T-helper 22 cell (primary cell): ENCODE measurements around the gene COL6A5.

ENCODE experiments used
- DNase-seq: peaks from one replicate; pipeline ENCODE4 v3.0.0-alpha.2; 2020; ENCODE audit warnings: low read depth

The COL6A5 gene

DNA sequence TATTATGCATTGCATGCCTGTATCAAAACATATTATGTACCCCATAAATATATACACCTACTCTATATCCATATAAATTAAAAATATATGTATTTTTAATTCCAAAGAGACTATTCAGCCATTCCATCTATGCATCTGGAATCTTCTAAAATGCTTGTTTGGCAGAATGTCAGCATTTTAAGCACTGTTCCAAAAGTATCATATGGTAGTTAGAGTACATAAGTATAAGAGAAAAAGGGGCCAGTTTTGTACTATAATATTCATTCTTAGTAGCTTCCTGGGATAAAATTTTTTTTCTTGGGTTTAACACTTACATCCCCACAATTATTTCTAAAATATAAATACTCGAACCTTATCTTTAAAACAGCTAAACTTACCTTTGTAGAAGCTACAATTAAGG lies 111.1 kb downstream of the COL6A5 start:
- no peak for DNase-seq

DNA sequence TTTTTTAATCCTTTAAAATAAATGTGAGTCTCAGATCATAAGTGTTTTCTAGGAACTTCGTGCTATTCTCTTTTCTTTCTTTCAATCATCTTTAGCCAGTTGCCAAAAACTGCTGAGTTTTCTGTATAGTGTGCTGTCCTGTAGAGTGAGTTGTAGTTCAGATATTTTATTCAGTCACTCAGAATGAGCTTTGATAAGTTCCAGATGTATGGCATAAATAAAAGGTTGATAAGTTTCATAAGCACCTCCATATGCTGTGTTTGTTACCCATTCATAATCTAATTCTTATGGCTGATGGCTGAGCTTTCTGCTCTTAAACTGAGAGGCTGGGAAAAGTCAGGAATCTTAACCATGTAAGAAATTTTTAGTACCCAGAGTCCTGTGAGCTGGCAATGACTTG lies 112.2 kb downstream of the COL6A5 start:
- no peak for DNase-seq

DNA sequence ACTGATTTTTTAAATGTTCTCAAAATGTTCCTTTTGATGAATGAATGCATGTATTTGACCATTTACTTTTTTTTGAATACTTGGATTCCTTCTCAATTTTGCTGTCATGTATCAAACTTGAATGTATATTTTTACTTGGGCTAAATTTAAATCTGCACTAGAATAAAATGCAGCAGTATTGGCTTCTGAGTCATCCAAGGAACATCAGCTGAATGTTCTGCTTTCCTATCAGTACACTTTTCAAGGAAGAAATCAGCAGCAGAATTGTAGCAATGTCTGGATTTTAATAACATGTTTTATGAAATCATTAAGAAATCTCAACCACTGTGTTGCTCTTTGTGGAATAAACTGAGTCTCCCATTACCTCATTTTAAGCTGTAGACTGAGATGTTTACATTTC lies 114.5 kb downstream of the COL6A5 start:
- no peak for DNase-seq

DNA sequence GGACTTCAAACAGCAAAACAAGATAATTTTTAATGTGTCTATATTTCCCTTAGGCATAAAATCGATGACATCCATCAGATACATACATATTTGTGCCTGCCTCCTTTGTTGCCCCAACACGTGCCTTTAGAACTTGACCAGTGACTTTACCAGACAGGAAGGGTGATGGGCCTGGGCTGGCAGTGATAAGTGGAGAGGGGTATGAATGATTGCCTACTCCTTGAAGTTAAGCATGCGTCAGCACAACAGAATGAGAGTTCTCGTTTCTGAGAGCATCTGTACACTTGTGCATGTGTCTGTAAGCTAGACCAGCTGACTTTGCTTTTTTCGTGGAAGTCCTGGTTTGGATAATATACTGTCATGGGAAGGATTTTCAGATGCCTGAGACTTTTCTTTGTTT lies 116.6 kb downstream of the COL6A5 start:
- DNase-seq: no peak

DNA sequence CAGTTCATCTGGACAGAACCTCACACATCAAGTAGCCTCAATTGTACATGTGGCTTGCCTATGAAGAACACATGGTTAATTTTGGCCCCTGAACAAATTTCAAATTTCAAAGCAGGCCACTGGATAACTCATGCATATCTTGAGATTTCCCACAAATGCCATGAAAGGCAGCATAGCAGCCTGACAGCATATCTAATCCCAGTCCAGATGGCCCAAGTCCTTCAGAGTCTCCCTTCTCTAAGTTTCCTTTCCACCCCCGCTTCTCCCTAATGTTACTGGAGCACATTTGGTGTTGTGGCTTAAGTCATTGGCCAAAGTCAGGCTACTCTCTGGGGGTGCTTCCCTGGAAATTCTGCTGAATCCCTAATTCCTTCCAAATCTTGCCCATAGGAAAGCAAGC lies 117.7 kb downstream of the COL6A5 start:
- DNase-seq: no peak

DNA sequence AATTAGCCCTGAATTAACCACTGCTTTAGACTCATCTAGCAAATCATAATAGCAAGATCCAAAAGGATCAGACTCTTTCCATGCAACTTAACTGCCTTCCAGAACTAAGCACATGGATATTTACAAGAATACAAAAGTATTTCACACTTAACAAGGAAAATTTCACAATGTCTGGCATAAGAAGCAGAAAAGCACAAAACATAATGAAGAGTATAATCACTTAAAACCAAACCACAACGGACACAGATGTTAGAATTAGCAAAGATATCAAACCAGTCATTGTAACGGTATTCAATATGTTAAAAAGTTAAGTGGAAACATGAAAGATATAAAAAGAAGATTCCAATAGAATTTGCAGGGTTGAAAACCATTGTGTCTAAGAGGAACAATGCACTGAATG lies 120.0 kb downstream of the COL6A5 start:
- DNase-seq: no peak

DNA sequence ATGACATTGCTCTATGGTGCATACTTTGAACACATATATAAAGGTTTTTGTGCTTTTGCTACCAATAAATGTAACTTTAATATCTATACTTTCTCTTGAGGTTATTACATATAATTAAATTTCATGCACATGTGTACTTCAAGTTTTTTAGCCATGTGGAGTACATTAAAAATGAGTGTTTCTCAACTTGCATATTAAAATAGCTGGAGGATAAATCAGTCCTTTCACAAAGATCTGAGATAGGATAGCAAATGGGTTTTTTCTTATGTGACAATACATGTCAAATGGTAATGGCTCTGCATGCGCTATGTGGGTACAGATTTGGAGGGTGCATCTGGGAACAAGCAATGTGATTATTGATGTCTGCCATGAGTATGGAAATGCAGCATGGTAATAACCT lies 122.8 kb downstream of the COL6A5 start:
- no peak for DNase-seq

DNA sequence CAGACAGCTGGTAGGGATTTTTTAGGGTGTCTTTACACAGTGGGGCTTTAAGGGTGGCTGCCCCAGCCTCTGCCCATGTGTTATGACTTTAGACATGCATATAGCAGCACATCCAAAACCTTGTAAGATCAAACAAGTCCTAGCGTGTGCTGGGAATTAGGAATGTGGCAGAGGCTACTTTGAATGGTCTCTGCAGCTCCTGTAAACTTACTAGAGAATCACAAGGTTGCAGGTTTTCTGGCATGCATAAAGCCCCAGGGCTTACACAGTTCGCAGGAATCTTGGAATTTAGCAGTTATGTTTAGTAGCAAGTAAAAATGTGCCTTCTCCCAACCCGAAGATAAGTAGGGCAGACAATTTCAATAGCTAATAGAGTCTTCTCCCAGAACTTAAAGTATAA lies 124.7 kb downstream of the COL6A5 start:
- no peak for DNase-seq

DNA sequence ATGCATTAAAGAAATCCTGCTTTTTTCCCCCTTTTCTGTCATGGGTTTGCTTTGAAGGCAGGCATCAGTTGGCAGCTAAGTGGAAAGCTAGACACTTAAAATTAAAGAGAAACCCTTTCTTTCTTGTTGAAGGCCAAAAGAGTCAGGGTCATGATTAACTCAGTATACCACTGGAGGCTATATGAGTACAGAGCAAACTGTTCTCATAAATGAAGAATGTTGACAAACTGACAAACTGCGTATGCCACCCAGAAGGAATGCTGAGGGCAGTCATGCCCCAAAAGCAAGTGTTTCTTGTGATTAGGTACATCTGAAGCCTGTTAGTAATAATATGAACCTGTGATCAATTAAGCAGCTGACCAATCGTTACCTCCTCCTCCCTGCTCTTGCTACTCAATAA lies 127.9 kb downstream of the COL6A5 start:
- no peak for DNase-seq

DNA sequence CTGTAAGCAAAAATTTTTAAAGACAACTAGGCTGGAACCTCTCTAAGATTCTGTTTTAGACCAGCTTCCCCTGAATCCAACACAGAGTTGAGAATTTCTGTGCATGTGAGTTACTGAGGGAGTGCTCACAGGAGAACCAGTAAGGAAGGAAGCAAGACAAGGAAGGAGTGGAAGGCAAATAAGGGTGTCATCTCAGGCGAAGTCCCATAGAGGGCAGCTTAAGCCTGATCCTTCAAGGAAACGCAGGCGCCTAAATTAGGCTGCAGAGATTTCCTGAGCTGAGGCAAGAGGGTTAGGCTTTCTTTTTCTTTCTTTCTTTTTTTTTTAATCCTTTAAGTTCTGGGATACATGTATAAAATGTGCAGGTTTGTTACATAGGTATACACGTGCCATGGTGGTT lies 135.3 kb downstream of the COL6A5 start:
- DNase-seq: no peak

DNA sequence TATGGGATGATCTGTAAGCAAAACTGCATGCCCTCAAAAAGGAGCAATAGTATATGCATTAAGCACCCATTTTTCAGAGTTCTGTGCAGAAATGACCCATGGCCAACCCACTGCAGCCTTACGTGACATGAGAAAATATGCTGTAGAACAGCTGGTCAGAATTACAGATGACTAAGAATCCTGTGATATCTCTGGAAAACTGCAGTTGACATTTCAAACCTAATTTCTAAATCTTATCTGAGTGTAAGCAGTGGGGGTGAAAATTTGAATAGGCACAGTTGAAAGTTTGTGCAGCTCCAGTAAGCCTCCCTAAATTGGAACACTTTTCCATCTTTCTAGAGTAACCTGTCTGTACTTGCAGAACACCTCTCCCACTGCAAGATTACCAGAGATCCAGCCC lies 142.8 kb downstream of the COL6A5 start:
- DNase-seq: no peak

DNA sequence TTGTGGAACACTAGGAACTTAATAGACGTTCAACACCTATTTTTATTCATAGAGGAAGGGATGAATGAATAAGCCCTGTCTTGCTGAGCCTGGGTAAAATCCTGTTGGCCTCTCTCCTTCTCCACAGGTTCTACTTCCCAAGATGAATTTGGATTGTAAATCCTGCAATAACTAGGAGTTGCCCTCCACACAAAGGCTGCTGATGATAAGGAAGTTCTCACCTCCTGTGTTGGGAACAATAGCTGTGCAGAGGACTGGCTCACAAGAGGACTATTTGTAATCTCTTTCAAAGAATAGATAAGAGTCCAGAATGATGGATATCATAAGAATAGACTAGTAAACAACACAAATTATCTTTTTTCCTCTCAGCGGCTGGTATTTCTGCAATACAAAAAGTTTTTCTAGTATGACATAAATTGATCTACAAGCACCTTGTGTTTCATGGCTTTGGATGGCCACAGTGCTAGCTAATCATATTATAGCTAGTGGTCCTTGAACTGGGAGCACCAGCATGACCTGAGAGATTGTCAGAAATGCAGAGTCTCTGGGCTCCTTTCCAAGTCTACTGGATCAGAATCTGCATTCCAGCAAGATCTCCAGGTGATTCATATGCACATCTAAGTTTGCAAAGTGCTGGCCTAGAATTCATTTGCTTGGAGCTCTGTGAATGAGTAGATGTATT lies 143.4 kb downstream of the COL6A5 start:
- DNase-seq: no peak

DNA sequence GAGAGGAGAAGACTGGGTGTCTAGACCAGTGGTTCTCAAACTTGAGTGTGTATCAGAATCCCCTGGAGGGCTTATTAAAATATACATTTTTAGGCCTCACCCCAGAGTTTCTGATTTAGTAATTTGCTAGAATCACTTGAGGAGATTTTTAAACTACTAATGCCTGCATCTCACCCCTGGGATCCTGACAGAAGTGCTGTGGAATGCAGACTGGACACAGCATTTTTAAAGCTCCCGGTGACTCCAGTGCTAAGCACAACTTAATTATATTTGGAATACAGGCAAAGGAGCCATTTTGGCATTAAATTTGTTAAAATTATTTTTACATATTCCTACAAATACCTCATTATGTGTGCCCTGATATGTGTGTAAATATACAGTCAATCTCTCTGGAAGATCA lies 144.8 kb downstream of the COL6A5 start:
- DNase-seq: no peak

DNA sequence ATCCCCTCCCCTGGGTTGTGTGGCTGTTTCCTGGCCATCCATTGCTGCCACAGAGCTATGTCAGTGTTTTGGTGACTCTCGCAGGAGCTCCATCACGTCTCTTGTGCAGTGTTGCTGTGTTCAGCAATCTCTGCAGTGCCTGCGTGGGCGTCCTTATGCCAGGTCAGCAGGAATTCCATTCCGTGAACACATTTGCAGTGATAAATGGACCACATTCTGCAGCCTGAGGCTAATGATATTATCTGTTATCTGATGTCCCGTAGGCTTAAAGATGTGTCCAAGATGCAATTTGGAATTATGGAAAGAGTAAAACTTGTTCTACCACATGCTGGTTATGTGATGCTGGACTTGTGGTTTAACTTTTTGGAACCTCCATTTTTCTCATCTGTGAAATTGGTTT lies 146.0 kb downstream of the COL6A5 start:
- no peak for DNase-seq

DNA sequence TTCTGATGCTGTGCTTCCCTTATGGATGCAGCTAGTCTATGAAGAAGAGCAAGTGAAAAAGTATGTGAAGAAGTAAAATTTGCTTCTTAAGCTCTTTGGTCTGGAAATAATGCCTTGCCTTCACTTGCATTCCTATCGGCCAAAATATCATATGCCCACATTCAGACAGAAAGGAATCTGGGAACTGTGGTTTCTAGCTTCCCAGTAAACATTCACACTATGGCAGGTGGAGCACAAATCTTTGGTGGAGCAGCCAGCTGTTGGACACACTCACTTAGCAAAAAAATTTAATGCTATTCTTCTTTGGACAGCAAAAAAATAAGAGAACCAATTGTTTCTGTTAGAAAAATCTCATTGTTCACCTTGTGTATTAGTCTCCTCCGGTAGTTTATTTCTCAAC lies 159.2 kb downstream of the COL6A5 start:
- no peak for DNase-seq

DNA sequence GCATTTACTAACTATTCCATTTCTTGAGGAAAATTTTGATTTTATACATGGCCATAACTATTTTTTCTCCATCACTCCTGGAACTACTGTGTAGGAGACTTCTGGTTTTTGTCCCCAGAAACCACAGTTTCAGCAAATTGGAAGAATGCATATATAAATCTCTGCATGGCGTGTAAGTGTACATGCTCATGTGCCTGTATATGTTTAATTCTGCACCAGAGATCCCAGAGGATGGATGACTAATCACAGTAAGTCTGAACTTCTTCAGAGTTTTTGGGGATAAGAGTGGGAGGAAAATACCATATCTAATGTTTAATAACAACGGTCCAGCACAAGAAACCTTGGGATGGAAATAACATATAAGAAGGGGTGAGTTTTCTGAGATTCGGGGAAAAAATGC lies 160.6 kb downstream of the COL6A5 start:
- DNase-seq: no peak

DNA sequence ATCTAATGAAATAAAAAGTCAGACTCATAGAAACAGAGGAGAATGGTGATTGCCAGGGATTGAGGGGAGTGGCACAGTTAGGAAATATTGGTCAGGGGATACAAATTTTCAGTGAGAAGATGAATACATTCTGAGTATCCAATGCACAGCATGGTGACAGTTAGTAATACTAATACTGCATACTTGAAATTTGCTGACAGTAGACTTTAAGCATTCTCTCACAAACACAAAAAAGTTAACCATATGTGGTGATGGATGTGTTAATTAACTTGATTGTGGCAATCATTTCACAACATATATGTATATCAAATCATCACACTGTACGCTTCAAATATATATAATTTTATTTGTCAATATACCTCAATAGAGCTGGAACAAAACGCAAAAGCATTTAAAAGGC lies 162.3 kb downstream of the COL6A5 start:
- no peak for DNase-seq

DNA sequence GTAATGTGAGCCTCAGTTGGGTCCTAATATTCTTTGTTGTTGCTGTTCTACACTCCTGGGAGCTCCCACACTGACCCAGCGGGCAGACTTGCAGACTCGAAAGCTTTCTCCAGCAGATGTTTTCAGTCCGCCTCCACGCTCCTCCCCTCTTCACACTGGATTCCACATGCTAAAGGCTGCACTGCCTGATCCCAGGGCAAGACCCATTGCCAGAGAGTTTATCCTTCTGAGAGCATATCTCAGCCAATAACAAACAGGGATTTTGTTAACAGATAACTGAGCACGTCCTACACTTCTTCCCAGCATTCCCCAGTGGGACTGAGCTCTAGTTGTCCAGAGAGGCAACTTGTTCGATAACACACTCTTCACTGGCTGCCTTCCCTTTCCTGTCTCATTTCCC lies 163.5 kb downstream of the COL6A5 start:
- no peak for DNase-seq

DNA sequence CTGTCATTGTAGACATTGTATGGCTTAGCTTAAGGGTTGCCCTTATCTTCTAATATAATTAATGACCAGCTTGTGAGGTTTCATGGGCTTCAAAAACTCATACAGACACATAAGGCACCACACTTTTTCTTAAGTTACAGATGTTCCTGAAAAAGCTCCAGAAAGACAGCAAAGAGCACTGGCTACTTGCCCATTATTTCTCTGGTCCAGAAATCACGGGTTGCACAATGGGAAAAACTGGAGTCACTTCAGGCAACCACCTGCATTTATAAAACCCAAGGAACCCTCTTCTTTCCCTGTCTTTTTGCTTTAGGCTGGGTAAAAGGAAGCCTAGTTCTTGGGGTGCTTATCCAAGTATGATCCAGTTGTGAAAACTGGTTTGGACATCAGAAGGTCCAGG lies 169.2 kb downstream of the COL6A5 start:
- DNase-seq: no peak

DNA sequence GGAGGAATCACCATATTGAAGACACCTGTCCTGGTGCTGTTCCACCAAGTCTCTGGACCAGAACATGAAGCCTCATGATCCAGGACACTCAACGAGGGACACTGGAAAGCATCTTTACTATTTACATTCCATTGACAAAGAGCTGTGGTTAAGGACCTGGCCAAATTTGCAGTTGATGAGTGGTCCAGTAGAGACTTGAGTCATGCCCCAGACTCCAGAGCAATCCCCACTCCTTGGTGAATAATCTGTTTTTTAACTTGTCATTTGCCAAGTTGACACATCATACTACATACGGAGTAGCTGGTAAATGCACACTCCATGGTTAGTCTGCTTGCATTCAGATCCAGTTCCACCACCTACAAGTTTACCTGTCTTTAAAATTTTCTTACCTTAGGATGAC lies 170.3 kb downstream of the COL6A5 start:
- no peak for DNase-seq

DNA sequence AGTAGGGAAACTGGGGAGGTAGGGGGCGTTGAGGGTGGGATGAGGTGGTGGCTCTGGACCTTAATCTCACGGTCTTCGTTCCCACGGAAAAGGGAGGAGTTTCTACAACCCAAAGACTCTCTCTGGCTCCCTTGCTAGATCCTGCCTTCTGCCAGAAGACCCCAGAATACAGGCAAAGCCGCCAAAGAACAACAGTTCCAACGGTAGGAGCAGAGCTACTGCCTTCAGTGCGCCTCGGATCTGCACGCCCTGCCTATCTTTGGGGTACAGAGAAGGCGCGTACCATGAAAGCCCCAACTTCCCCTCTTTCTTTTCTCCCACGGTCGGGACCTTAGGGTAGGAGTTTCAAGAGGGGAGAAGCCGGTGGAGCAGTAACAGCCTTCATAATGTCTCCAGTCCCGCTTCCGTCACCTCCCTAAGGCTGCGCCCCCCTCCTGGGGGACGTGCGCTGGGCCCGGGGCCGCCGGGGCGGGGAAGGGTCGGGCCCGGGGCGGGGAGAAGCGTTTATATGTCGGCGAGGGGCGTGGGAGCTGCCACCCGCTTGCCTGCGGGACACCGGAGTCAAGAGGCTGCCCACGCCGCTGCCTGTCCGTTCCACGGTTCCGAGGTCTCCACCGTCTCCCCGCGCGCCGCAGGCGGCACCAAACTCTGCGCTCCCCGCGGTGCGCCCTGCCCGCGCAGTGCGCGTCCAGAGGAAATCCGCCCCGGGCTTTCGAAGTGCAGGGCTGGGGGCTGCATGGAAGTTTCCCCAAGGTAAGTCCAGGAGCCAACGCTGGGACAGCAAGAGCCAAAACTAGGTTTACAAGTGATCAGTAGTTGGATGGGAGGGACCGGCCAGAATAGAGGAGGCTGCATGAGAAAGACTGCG lies 171.4 kb downstream of the COL6A5 start, which contains the start of gene COL6A6:
COL6A6 (plus strand) TSS at position 533 of the 868 bp plus-strand sequence. CDS start 43,188 bp downstream, outside the sequence.
- DNase-seq: no peak

DNA sequence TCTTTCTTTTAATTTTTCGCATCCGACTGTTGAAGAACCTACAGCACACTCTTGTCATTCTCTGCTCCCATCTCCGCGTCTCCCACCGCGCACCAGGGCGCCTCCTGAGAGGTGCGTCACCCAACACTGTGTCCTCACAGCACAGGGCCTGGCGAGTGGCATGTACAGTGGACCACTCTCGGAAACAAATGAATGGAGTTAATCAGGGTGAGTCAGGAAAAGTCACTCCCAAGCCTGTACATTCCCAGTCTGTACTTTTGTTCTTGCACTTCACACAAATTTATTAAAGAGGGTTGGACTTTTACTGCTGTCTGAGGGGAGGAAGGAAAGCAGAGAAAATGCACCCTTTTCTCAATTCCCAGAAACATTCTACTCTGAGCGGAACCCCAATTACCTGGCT lies 172.1 kb downstream of the COL6A5 start:
- no peak for DNase-seq

DNA sequence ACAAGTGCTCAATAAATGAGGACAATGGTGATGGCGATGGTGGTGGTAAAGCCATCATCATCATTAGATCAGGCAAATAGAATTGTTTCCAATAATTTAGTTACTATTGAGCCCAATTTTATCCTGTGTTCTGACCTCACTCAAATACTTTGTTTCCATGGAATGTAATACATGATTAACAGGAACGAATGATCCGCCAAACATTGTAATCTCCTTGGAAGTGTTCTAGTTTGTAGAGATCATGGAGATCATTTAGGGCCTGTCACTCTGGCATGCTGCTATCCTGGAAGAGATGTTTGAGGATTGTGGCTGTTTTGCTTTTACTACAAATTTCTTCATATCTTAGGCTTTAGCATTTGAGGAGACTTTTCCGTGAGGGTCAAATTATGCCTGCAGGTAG lies 174.3 kb downstream of the COL6A5 start:
- DNase-seq: no peak

DNA sequence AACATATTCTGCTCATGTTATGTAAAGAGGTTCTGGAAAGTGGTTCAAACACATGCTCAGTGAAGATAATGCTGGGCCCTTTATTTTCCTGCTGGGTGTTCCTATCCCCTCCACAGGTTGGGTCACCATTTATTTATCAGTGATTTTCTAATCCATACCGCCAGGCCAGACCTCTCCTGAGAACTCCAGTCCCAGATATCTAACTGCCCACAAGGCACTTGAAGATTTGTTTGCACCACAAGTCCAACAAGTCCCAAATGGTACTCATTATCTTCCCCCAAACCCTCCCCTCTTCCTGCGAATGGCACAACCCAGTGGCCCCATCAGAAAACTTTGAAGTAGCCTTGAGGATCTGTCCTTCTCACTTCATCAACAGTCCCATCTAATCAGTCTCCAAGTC lies 176.9 kb downstream of the COL6A5 start:
- no peak for DNase-seq
